HUES6 (cell line): Measurements from ENCODE around the gene PODNL1.

Experiments used
- H3K27ac ChIP-seq: 2 replicates; pipeline ENCODE4 v1.7.0; 2013; ENCODE audit warnings: low read depth, mild to moderate bottlenecking, low read length, inconsistent platforms
- H3K27me3 ChIP-seq: 2 replicates; pipeline ENCODE4 v1.6.1; 2013; ENCODE audit warnings: low read length; ENCODE audit not compliant: control insufficient read depth, insufficient read depth
- H3K36me3 ChIP-seq: 2 replicates; pipeline ENCODE4 v1.6.1; 2013; ENCODE audit warnings: low read length; ENCODE audit not compliant: control insufficient read depth, insufficient read depth
- H3K4me1 ChIP-seq: 2 replicates; pipeline ENCODE4 v1.6.1; 2013; ENCODE audit warnings: low read length; ENCODE audit not compliant: control insufficient read depth, insufficient read depth
- H3K4me3 ChIP-seq: 2 replicates; pipeline ENCODE4 v1.5.1; 2013; ENCODE audit warnings: low read depth, low read length
- H3K9ac ChIP-seq: one replicate; pipeline ENCODE4 v1.6.1; 2013; ENCODE audit warnings: mild to moderate bottlenecking, low read length
- H3K9me3 ChIP-seq: 2 replicates; pipeline ENCODE4 v1.6.1; 2013; ENCODE audit warnings: low read depth, low read length; ENCODE audit not compliant: control insufficient read depth, insufficient read depth

Gene PODNL1

DNA sequence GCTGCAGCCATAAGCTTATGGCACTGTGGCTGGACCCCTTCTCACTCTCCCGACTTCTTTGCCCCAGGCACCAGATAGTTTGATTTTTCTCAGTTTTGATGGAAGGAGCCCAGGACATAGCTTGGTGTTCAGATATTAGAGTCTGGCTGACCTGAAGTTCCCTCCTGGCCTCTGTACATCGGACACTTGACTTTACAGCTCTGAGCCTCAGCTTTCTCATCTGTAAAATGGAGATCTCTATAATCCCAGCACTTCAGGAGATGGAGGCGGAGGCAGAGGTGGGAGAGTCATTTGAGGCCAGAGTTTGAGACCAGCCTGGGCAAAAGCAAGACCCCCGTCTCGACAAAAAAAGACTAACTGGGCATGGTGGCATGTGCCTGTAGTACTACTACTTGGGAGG lies 31.3 kb downstream of the PODNL1 start:
- no peak overlapping the region for H3K27ac ChIP-seq

DNA sequence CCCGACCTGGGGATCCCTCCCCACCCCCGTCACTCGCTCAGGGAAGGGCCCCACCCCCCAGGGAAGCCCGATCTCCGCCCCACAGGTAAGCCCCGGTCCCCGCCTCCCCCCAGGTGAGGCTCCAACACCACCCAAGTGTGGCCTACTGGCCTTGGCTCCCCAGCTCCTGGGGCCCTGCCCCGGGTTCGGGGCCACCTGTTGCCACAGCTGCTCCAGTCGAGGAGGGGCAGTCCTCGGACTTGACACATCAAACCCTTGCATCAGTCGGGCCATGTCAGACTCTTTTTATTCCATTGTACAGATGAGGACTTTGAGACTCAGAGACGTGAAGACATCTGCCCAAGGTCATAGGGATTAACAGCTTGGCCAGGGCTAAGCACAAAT lies 31.7 kb downstream of the PODNL1 start:
- Histone ChIP-seq H3K27me3 (peaks cover 6% of the 10 kb centered on the region), H3K27ac (no peak overlapping the region), H3K9me3 (no peaks in the 10 kb centered on the region), H3K36me3 (peaks cover 16% of the 10 kb centered on the region), H3K4me3 (peak overlapping the region; percentile 78), H3K4me1 (peaks cover 8% of the 10 kb centered on the region; the same call in 1 of the 2 replicates), H3K9ac (peak overlapping the region; percentile 13)

More for the DNA sequence above, 31.3 kb downstream of the PODNL1 start:
- Histone ChIP-seq H3K4me1 (peaks cover 8% of the 10 kb centered on the region; the same call in 1 of the 2 replicates), H3K27me3 (peaks cover 6% of the 10 kb centered on the region), H3K9ac (peak overlapping the region; percentile 13), H3K4me3 (peak overlapping the region; percentile 78), H3K9me3 (no peaks in the 10 kb centered on the region), H3K36me3 (peaks cover 16% of the 10 kb centered on the region)

DNA sequence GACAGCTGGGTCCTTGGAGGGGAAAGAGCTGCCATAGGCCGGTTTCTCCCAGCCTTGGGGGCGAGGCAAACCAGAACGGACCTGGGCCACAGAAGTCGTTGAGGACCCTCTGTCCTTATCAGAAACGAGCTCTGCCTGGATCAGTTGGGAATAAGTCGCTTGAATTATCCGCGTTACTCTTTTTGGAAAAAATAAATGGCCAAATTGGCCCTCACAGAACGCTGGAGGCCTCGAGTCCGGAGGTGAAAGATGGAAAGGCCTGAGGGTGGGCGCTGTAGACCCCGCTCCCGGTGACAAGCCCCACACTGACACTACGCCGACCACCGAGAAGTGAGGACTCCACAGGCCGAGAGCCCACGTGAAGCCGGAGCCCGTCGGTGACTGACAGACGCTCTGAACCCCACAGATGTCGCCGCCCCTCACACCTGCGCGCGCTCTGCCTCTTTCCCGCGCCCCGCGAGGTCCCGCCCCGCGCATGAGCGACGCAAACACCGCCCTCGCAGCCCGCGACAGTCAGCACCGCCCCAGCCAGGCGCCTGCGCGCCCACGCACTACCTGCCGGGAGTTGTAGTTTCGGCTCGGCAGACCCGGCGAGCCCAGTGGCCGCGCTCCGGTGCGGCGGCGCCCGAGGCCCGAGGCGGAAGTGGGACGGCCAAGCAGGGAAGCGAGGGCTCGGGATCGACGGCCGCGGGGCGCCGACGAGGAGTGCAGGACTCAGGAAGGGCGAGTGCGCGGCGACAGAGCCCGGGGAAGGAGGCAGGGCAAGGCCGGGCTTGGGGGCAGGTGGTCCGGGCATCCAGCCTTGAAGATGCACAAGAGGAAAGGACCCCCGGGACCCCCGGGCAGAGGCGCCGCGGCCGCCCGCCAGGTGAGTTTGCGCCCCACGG lies 32.3 kb downstream of the PODNL1 start, which contains the start of the genes BRME1 and CC2D1A:
TSS of gene BRME1 (minus strand) at position 484 of the 887 bp plus-strand sequence. CDS start 1,225 bp downstream, outside the sequence.
TSS of gene CC2D1A (plus strand) at position 568 of the 887 bp plus-strand sequence. CDS start at position 809, 241 bp downstream.
- peak within 1 kb of the TSS; percentile 57 for H3K9ac ChIP-seq
- peak within 1 kb of the TSS; percentile 78 for H3K4me3 ChIP-seq
- H3K36me3 ChIP-seq, result peaks cover 11% of the 10 kb centered on the region
- no peak within 1 kb of the TSS for H3K27ac ChIP-seq
- H3K9me3 ChIP-seq, result no peaks in the 10 kb centered on the region
- H3K4me1 ChIP-seq, result peaks cover 8% of the 10 kb centered on the region; the same call in 1 of the 2 replicates
- H3K27me3 ChIP-seq, result peaks cover 6% of the 10 kb centered on the region

- Histone ChIP-seq H3K9me3 (no peaks in the 10 kb centered on the region), H3K4me1 (peaks cover 8% of the 10 kb centered on the region; the same call in 1 of the 2 replicates), H3K36me3 (no peaks in the 10 kb centered on the region), H3K27me3 (peaks cover 6% of the 10 kb centered on the region), H3K27ac (no peak overlapping the region), H3K4me3 (no peak overlapping the region), H3K9ac (no peak overlapping the region)
Measured at GRCh38 chr19:13902993-13903555, 35.1 kb downstream of the PODNL1 start.

DNA sequence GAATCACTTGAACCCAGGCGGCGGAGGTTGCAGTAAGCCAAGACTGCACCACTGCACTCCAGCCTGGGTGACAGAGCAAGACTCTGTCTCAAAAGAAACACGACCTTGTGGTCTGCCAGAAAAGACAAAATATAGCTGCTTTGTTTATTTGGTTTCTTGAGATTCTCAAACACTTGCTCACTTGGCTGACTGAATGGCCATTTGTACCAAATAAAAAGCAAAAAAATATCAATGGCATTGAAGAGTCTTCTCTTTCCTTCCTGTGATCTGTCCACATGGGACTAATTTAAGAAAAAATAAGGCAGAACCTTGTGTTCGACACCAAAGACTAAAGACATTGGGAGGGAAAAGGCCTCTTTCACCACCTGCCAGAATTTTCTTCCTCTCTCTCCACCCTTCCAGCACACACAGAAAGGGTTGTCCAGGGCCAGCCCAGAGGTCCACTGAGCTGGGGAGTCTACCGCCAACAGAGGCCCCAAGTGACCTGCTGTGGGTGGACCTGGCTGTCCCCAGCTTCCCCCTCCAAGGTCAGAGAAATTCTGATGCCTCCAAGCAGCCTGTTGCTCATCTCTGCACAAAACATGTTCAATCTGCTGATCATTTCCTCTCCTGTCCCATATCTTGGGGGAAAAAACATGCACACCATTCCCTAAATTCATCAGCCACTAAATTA lies 38.2 kb downstream of the PODNL1 start:
- Histone ChIP-seq H3K27ac (no peak overlapping the region), H3K36me3 (no peaks in the 10 kb centered on the region), H3K9me3 (no peaks in the 10 kb centered on the region), H3K9ac (no peak overlapping the region), H3K27me3 (no peaks in the 10 kb centered on the region), H3K4me3 (no peak overlapping the region), H3K4me1 (no peaks in the 10 kb centered on the region)

DNA sequence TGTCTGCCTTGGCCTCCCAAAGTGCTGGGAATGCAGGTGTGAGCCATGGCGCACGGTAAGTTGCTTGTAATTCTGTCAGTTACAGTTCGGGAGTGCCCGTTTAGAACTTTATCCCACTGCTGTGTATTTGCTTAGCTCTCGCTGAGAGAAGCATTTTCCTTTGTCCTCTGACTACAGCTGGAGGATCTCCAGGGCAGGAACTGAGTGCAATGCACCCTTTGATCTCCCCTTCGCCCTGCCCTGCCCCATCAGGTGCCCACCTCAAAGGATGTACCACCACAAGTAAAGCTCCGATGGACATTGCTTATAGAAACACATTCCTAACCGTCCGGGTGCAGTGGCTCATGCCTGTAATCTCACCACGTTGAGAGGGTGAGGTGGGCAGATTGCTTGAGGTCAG lies 38.8 kb downstream of the PODNL1 start:
- H3K4me1 ChIP-seq, result no peaks in the 10 kb centered on the region
- H3K36me3 ChIP-seq, result no peaks in the 10 kb centered on the region
- H3K4me3 ChIP-seq, result no peak overlapping the region
- H3K27me3 ChIP-seq, result no peaks in the 10 kb centered on the region
- no peak overlapping the region for H3K27ac ChIP-seq
- no peaks in the 10 kb centered on the region for H3K9me3 ChIP-seq
- H3K9ac ChIP-seq, result no peak overlapping the region

GRCh38 chr19:13896227-13896626 lies 42.0 kb downstream of the PODNL1 start:
- Histone ChIP-seq H3K4me3 (no peak overlapping the region), H3K27me3 (no peaks in the 10 kb centered on the region), H3K36me3 (no peaks in the 10 kb centered on the region), H3K9me3 (no peaks in the 10 kb centered on the region), H3K9ac (no peak overlapping the region), H3K4me1 (no peaks in the 10 kb centered on the region), H3K27ac (no peak overlapping the region)

- Histone ChIP-seq H3K27me3 (no peaks in the 10 kb centered on the region), H3K9ac (no peak overlapping the region), H3K4me3 (no peak overlapping the region), H3K36me3 (no peaks in the 10 kb centered on the region), H3K4me1 (no peaks in the 10 kb centered on the region), H3K9me3 (no peaks in the 10 kb centered on the region), H3K27ac (no peak overlapping the region)
Measured at GRCh38 chr19:13894552-13894951, 43.7 kb downstream of the PODNL1 start.

DNA sequence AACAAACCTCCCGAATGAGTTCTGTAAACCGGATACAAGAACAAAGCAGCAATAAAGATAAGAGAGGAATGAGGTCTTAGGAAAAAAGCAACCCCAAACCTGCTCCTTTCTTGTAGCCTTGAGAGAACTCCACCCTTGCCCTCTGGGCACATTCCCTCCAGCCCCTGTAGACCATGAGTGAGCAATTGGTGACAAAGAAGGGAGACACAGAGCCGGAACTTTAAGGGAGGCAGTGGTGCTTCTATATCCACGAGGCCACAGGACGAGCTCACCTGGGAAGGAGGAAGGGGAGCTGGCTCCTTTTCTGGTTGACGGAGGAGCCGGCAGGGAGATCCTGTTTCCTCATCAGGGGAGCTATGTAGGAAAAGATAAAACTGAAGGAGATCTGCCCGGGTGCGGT lies 45.3 kb downstream of the PODNL1 start:
- no peak overlapping the region for H3K27ac ChIP-seq

DNA sequence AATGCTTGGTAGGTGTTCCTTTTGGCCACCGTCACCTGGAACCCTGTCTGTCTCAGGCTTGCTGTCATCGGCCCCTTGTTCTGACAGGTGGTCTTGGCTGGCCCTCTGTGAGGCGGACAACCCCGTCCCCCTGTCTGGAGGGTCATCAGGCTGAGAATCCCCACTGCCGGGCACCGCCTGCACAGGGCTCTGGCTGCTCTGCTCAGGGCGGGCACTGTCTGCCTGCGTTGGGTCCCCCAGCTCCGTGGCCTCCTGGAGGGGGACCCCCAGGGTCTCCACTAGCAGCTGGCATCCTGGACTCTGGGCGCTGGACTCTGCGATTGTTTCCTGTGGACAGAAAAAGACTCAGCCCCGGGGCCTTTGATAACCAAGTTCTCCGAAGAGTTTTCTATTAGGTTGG lies 48.1 kb downstream of the PODNL1 start:
- Histone ChIP-seq H3K9me3 (no peaks in the 10 kb centered on the region), H3K4me1 (peaks cover 6% of the 10 kb centered on the region; the same call in 1 of the 2 replicates), H3K27ac (no peak overlapping the region), H3K9ac (no peak overlapping the region), H3K4me3 (no peak overlapping the region), H3K36me3 (no peaks in the 10 kb centered on the region), H3K27me3 (no peaks in the 10 kb centered on the region)

More for the DNA sequence above, 45.3 kb downstream of the PODNL1 start:
- Histone ChIP-seq H3K4me3 (no peak overlapping the region), H3K9ac (no peak overlapping the region), H3K4me1 (no peaks in the 10 kb centered on the region), H3K36me3 (no peaks in the 10 kb centered on the region), H3K9me3 (no peaks in the 10 kb centered on the region), H3K27me3 (no peaks in the 10 kb centered on the region)
